WI38 (cell line): ENCODE results near the gene ABHD12.

Experiments
- H3K4me3 ChIP-seq: 2 replicates; pipeline ENCODE4 v1.5.1; 2011; ENCODE audit warnings: low read depth, mild to moderate bottlenecking, control low read depth, low read length
- CTCF ChIP-seq: IDR thresholded peaks from 2 replicates; pipeline ENCODE4 v1.5.1; 2012; ENCODE audit warnings: low read depth, mild to moderate bottlenecking, control low read depth, low read length

Gene ABHD12

DNA sequence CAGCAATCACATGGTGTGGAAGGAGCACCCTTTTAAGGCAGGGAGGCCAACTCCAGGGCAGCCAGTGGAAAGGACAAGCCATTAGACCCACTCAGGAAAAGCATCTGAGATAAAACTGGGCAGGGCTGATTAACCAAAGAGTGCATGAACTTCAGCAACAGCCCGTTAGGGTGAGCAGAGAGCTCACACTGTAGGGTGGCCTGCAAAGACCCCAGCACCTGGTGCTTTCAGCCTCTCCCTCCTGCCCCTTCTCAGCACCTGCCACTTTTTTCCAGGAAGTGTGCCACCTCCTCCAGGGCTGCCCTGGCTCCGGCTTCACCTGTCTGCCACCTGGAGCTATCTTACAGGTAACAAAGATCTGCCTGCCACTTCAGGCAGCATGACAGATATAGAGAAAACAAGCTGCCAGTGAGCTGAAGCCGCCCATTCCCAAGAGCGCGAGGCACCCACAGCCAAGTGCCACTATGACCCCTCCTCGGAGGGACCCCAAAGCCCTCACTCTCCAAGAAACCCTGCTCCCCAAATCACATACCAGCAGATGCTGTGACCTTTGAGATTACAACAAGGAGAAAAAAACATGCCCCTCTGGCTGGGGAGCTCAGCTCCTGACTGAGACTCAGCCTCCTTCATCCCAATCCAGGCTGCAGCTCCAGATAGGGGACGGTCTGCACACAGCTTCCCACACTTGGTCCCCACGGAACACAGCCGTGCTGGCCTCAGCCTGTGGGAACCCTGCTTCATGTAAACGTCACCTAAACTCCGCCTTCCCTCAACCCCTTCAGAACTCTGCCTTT, 71.2 kb downstream of the ABHD12 start:
- no peak overlapping the region for H3K4me3 ChIP-seq
- TF ChIP-seq CTCF, result no peak

GRCh38 chr20:25318471-25319240, 72.0 kb downstream of the ABHD12 start:
- H3K4me3 ChIP-seq, result no peak overlapping the region
- TF ChIP-seq CTCF, result no peak

- no peak for TF ChIP-seq CTCF
- no peak overlapping the region for H3K4me3 ChIP-seq
These were observed 73.1 kb downstream of the ABHD12 start for GRCh38 chr20:25317351-25318075.

GRCh38 chr20:25316506-25317190, 74.0 kb downstream of the ABHD12 start:
- no peak for TF ChIP-seq CTCF
- H3K4me3 ChIP-seq, result no peak overlapping the region

DNA sequence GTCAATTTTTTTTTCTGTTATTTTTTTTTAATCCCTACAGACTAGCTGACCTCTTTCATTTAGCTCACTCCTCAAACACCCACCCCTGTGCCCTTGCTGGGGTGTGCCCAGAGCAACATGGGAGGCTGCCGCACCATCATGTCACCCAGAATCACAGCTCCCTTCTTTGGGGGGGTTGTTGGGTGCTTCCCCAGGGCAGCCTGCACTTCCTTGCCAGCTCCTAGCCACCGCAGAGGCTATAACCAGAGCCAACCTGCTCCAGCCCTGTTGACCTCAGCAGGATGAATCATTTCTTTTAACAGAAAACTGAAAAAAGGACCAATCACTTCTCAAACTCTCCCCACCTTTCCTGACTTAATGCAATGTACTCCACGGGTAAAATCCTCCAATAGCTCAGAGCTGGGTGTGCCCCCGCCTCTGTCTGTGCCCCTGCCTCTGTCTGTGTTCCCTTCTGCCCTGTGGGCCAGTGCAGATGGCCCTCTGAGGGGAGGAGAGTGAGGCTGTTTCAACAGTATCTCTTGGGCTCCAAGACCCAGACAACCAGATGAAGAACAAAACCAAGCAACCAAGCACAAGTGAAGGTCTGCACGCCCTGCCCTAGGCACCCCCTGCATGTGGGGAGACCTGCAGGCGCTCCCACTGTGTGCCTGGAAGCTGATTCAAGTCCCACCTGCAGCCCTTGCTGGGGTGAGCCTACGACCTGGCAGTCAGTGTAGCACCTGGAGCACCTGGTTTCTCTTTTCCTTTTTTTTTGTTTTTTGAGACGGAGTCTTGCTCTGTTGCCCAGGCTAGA, 75.0 kb downstream of the ABHD12 start:
- TF ChIP-seq CTCF, result no peak
- H3K4me3 ChIP-seq, result no peak overlapping the region

DNA sequence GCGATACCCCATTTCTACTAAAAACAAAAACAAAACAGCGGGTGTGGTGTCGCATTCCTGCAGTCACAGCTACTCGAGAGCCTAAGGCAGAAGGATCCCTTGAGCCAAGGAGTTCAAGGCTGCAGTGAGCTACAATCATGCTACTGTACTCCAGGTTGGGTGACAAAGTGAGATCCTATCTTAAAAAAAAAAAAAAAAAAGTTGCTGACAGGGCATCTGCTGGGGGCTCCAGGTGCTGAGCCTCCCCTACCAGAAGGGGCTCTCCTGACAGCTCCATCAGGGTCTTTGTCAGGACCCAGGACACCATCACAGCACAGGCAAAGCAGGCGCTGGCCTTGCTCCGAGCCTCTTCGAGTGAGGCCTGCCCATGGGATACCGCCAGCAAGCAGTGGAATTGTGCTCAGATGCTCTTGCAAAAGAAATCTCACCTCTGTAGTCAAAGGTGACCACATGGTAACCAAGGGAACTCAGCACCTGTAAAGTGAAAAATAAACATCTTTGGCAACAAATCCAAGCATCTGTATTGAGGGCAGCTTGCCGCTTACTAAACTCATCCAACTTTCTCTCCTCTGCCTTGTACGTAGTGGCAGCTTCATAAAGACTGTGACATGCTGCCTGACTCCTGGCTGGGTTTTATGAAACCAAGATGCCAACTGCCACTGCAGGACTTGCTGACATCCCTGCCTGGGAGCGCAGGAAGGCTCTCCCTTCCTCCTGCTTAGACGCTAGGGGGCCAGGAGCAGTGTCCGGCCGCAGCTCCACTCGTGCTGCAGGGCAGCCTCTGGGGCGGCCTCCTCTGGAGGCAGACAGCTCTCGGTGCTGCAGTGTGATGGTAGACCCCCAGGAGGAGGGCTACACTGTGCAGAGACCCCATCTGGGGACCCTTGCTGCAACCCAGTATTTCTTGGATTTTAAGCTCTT, 75.9 kb downstream of the ABHD12 start:
- no peak overlapping the region for H3K4me3 ChIP-seq
- TF ChIP-seq CTCF, result no peak
